ENCODE results near the gene TRIM33.
"Not testable (repeated sequence)": the region's sequence is repeated elsewhere in the genome, so short reads cannot be mapped to it uniquely, and the experiment has no call there.

Gene TRIM33

GRCh38 chr1:114367810-114368209, 143.2 kb downstream of the TRIM33 start:
- no peak for DNase-seq (ENCODE audit: extremely low spot score)
- ChIA-PET CTCF (no interaction called here), POLR2A (no interaction called here)
- no peak for TF ChIP-seq CTCF (IDR thresholded peaks at IDR 0.05; ENCODE audit: control extremely low read depth, extremely low read depth, low read depth, missing control alignments)

DNA sequence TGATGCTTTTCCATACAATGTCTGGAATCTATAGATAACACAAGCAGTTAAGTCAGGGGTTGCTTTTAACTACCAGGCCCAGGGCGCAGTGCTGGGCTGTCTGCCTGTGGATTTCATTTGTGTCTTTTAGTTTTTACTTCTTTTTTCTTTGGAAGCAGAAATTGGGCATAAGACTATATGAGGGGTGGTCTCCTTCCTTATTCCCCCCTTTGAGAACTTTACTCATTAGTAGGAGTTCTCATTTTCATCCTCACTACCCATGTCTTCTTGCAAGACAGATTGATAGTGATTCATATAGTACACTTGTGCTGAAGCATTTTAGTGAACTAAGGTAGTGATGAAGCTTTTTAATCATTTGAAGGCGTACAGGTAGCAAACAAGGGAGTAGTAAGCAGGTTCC, 147.8 kb downstream of the TRIM33 start:
- POLR2A ChIA-PET; DNase-seq (ENCODE audit: extremely low spot score): not testable (repeated sequence)
- CTCF ChIA-PET, result interaction anchor here (2.0 kb wide), 1 partner anchor 24 kb away, joined by 5 read pairs; no protein-coding TSS in a partner anchor

DNA sequence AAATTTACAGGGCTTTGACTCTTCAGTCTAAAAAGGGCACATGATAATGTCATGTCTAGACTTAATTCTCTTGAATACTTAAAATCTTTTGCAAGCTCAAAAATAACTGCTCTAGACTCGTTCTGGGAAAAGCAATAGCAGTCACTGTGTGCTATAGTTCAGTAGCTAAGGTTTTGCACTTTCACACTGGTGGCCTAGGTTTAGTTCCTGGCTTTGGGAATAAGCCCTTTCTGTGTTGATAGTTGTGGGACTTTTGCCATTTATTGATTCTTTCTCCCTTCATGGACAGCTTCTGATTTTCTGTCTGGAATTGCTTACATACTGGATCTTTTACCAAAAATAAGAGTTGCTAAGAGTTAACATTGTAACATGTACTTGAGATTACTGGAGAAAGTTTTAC, 151.2 kb downstream of the TRIM33 start:
- CTCF ChIA-PET, result interaction anchor here (0.9 to 2.2 kb wide), 2 partner anchors 12 to 15 kb away, joined by 3 to 15 read pairs; no protein-coding TSS in a partner anchor

GRCh38 chr1:114355240-114355639, 155.8 kb downstream of the TRIM33 start:
- POLR2A ChIA-PET, result no interaction called here
- TF ChIP-seq CTCF (IDR thresholded peaks at IDR 0.05; ENCODE audit: control extremely low read depth, extremely low read depth, low read depth, missing control alignments), result no peak
- CTCF ChIA-PET, result interaction anchor here (0.8 kb wide), 1 partner anchor 10 kb away, joined by 3 read pairs; no protein-coding TSS in a partner anchor
- no peak for DNase-seq (ENCODE audit: extremely low spot score)

More for the DNA sequence above, 151.2 kb downstream of the TRIM33 start:
- DNase-seq (ENCODE audit: extremely low spot score), result no peak
- no peak for TF ChIP-seq CTCF (IDR thresholded peaks at IDR 0.05; ENCODE audit: control extremely low read depth, extremely low read depth, low read depth, missing control alignments)
- POLR2A ChIA-PET, result no interaction called here

- ChIA-PET CTCF (interaction anchor here (0.9 to 1.4 kb wide), 4 partner anchors 14 to 319 kb away, joined by 3 read pairs; no protein-coding TSS in a partner anchor), POLR2A (no interaction called here)
- TF ChIP-seq CTCF (IDR thresholded peaks at IDR 0.05; ENCODE audit: control extremely low read depth, extremely low read depth, low read depth, missing control alignments), result no peak
- no peak for DNase-seq (ENCODE audit: extremely low spot score)
Measured at GRCh38 chr1:114353262-114353661, 157.7 kb downstream of the TRIM33 start.

DNA sequence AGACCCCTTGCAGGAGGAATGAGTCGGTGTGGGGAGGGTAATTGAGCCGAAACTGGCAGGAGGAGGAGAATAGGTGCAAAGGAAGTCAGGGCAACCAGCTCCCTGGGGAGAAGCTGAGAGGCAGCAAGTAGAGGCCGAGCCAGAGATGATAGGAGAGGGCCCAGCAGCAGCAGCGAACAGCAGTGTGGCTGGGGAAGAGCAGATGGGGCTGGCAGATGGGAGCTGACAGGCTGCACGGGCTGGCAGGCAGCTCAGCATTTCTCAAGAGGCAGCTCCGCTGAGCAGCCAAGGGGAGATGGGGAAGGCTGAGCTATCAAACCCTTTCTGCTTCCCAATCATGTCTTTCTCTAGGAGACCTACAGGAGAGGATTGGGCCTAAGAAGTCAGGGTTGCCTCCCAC, 158.2 kb downstream of the TRIM33 start:
- POLR2A ChIA-PET, result no interaction called here
- no peak for TF ChIP-seq CTCF (IDR thresholded peaks at IDR 0.05; ENCODE audit: control extremely low read depth, extremely low read depth, low read depth, missing control alignments)
- no peak for DNase-seq (ENCODE audit: extremely low spot score)
- CTCF ChIA-PET, result interaction anchor here (0.7 to 1.4 kb wide), 6 partner anchors 9 to 699 kb away, joined by 3 read pairs; no protein-coding TSS in a partner anchor

- POLR2A ChIA-PET, result no interaction called here
- DNase-seq (ENCODE audit: extremely low spot score), result no peak
- TF ChIP-seq CTCF (IDR thresholded peaks at IDR 0.05; ENCODE audit: control extremely low read depth, extremely low read depth, low read depth, missing control alignments), result no peak
- CTCF ChIA-PET, result interaction anchor here (1.2 kb wide), 1 partner anchor 14 kb away, joined by 4 read pairs; no protein-coding TSS in a partner anchor
Measured at GRCh38 chr1:114350731-114351445, 160.1 kb downstream of the TRIM33 start.
